Measurements from ENCODE around the gene UBE2E1. TPM values are rescaled to one million over a fixed set of nuclear protein-coding genes. Genes with fewer than 3 reads are reported as not detected.
"Not testable (repeated sequence)": the region's sequence is repeated elsewhere in the genome, so short reads cannot be mapped to it uniquely, and the experiment has no call there.

Gene UBE2E1
- polyA plus RNA-seq, 6 donors from 2014 or later, result 8.7 to 33.7 (median 18.1) TPM

- no peak overlapping the region for H3K4me3 Mint-ChIP-seq
- peak; percentile 39 for DNase-seq
Observed at GRCh38 chr3:23888617-23889228, 83.0 kb downstream of the UBE2E1 start.

GRCh38 chr3:23889386-23889785 is 83.6 kb downstream of the UBE2E1 start:
- ATAC-seq (ENCODE audit: low read depth in 2 of 2), result no peak
- no peaks in the 10 kb centered on the region for H3K27me3 Mint-ChIP-seq
- H3K4me1 Mint-ChIP-seq, result peaks cover under 1 to 3% (median 3%) of the 10 kb centered on the region in 3 donors
- peak overlapping the region in 1 of 8 donors; percentile 28 for H3K4me3 Mint-ChIP-seq
- no peaks in the 10 kb centered on the region for H3K9me3 Mint-ChIP-seq
- H3K27ac Mint-ChIP-seq, result peak overlapping the region in 1 of 6 donors; percentile 70
- no peak for DNase-seq
- H3K36me3 Mint-ChIP-seq, result no peaks in the 10 kb centered on the region

More at GRCh38 chr3:23888617-23889228, 83.0 kb downstream of the UBE2E1 start:
- no peaks in the 10 kb centered on the region for H3K27me3 Mint-ChIP-seq
- H3K9me3 Mint-ChIP-seq, result no peaks in the 10 kb centered on the region
- peak overlapping the region in 1 of 6 donors; percentile 15 for H3K27ac Mint-ChIP-seq
- H3K4me1 Mint-ChIP-seq, result peaks cover 0 to 3% (median 0%) of the 10 kb centered on the region in 3 donors
- no peaks in the 10 kb centered on the region for H3K36me3 Mint-ChIP-seq
- ATAC-seq (ENCODE audit: low read depth in 2 of 2), result peak; percentile 21 to 45

GRCh38 chr3:23889950-23890349 is 84.2 kb downstream of the UBE2E1 start:
- DNase-seq (no peak), ATAC-seq (ENCODE audit: low read depth in 2 of 2) (no peak)
- Mint-ChIP-seq H3K4me1 (peaks cover 3 to 8% (median 6%) of the 10 kb centered on the region in 3 donors), H3K27me3 (no peaks in the 10 kb centered on the region), H3K4me3 (no peak overlapping the region), H3K36me3 (no peaks in the 10 kb centered on the region), H3K9me3 (no peaks in the 10 kb centered on the region), H3K27ac (peak overlapping the region in 1 of 6 donors; percentile 35)

- DNase-seq (no peak), ATAC-seq (ENCODE audit: low read depth in 2 of 2) (no peak)
- peak overlapping the region in 4 of 6 donors; percentile 1 to 71 (median 34) for H3K27ac Mint-ChIP-seq
- no peak overlapping the region for H3K4me3 Mint-ChIP-seq
- H3K27me3 Mint-ChIP-seq, result no peaks in the 10 kb centered on the region
- H3K36me3 Mint-ChIP-seq, result peaks cover 14 to 22% of the 10 kb centered on the region in 2 donors
- H3K9me3 Mint-ChIP-seq, result no peaks in the 10 kb centered on the region
- H3K4me1 Mint-ChIP-seq, result peaks cover 0 to 13% (median 6%) of the 10 kb centered on the region in 3 donors
Observed at GRCh38 chr3:23894254-23895061, 88.7 kb downstream of the UBE2E1 start.

- no peak for ATAC-seq (ENCODE audit: low read depth in 2 of 2)
- H3K36me3 Mint-ChIP-seq, result peaks cover 16 to 25% of the 10 kb centered on the region in 2 donors
- no peaks in the 10 kb centered on the region for H3K27me3 Mint-ChIP-seq
- H3K4me1 Mint-ChIP-seq, result peaks cover 0 to 13% (median 6%) of the 10 kb centered on the region in 3 donors
- no peak for DNase-seq
- no peaks in the 10 kb centered on the region for H3K9me3 Mint-ChIP-seq
- no peak overlapping the region for H3K4me3 Mint-ChIP-seq
- H3K27ac Mint-ChIP-seq, result peak overlapping the region in 3 of 6 donors; percentile 1 to 42 (median 18)
Observed at GRCh38 chr3:23895181-23895580, 89.4 kb downstream of the UBE2E1 start.

GRCh38 chr3:23900744-23901143 is 95.0 kb downstream of the UBE2E1 start:
- DNase-seq (no peak), ATAC-seq (ENCODE audit: low read depth in 2 of 2) (no peak)
- Mint-ChIP-seq H3K4me3 (no peak overlapping the region), H3K4me1 (peaks cover 2 to 6% (median 3%) of the 10 kb centered on the region in 3 donors), H3K27ac (no peak overlapping the region), H3K36me3 (peaks cover 24 to 26% of the 10 kb centered on the region in 2 donors), H3K9me3 (peaks cover 0 to 5% (median 0%) of the 10 kb centered on the region in 7 donors), H3K27me3 (no peaks in the 10 kb centered on the region)

- H3K27me3 Mint-ChIP-seq, result no peaks in the 10 kb centered on the region
- ATAC-seq (ENCODE audit: low read depth in 2 of 2) (no peak), DNase-seq (no peak)
- peaks cover 10 to 13% of the 10 kb centered on the region in 2 donors for H3K36me3 Mint-ChIP-seq
- H3K4me3 Mint-ChIP-seq, result no peak overlapping the region
- H3K27ac Mint-ChIP-seq, result peak overlapping the region in 1 of 6 donors; percentile 77
- peaks cover 0 to 5% (median 0%) of the 10 kb centered on the region in 7 donors for H3K9me3 Mint-ChIP-seq
- H3K4me1 Mint-ChIP-seq, result peaks cover 0 to 3% (median 2%) of the 10 kb centered on the region in 3 donors
Observed at GRCh38 chr3:23904545-23904944, 98.8 kb downstream of the UBE2E1 start.

GRCh38 chr3:23909341-23909740 is 103.6 kb downstream of the UBE2E1 start:
- peaks cover 0 to 8% (median 5%) of the 10 kb centered on the region in 3 donors for H3K4me1 Mint-ChIP-seq
- H3K36me3 Mint-ChIP-seq, result peaks cover 5 to 7% of the 10 kb centered on the region in 2 donors
- ATAC-seq (ENCODE audit: low read depth in 2 of 2), result no peak
- H3K27ac Mint-ChIP-seq, result no peak overlapping the region
- no peak overlapping the region for H3K4me3 Mint-ChIP-seq
- H3K27me3 Mint-ChIP-seq, result no peaks in the 10 kb centered on the region
- H3K9me3 Mint-ChIP-seq, result peaks cover 0 to 2% (median 0%) of the 10 kb centered on the region in 7 donors
- no peak for DNase-seq

- DNase-seq (no peak), ATAC-seq (ENCODE audit: low read depth in 2 of 2) (no peak)
- Mint-ChIP-seq H3K4me1 (peaks cover 8 to 19% (median 11%) of the 10 kb centered on the region in 3 donors), H3K36me3 (peaks cover 4 to 7% of the 10 kb centered on the region in 2 donors), H3K27me3 (no peaks in the 10 kb centered on the region), H3K4me3 (no peak overlapping the region), H3K27ac (no peak overlapping the region), H3K9me3 (no peaks in the 10 kb centered on the region)
Observed at GRCh38 chr3:23911397-23911796, 105.6 kb downstream of the UBE2E1 start.

GRCh38 chr3:23912335-23912734 is 106.6 kb downstream of the UBE2E1 start:
- not testable (repeated sequence) for H3K36me3 Mint-ChIP-seq; ATAC-seq (ENCODE audit: low read depth in 2 of 2); DNase-seq; H3K9me3 Mint-ChIP-seq; H3K4me3 Mint-ChIP-seq; H3K27me3 Mint-ChIP-seq
- Mint-ChIP-seq H3K4me1 (peaks cover 8 to 26% (median 16%) of the 10 kb centered on the region in 3 donors), H3K27ac (peak overlapping the region in 1 of 6 donors; percentile 85)

GRCh38 chr3:23913182-23913581 is 107.4 kb downstream of the UBE2E1 start:
- Mint-ChIP-seq H3K27ac (no peak overlapping the region), H3K9me3 (no peaks in the 10 kb centered on the region), H3K27me3 (no peaks in the 10 kb centered on the region), H3K36me3 (peaks cover 7 to 11% of the 10 kb centered on the region in 2 donors), H3K4me1 (peaks cover 15 to 34% (median 24%) of the 10 kb centered on the region in 3 donors), H3K4me3 (no peak overlapping the region)
- ATAC-seq (ENCODE audit: low read depth in 2 of 2) (no peak), DNase-seq (no peak)

GRCh38 chr3:23913873-23914743 is 108.4 kb downstream of the UBE2E1 start:
- Mint-ChIP-seq H3K27ac (peak overlapping the region in 1 of 6 donors; percentile 6), H3K36me3 (peaks cover 7 to 17% of the 10 kb centered on the region in 2 donors), H3K4me3 (peak overlapping the region in 1 of 8 donors; percentile 99), H3K9me3 (no peaks in the 10 kb centered on the region), H3K27me3 (no peaks in the 10 kb centered on the region), H3K4me1 (peaks cover 25 to 43% (median 34%) of the 10 kb centered on the region in 3 donors)
- DNase-seq (no peak), ATAC-seq (ENCODE audit: low read depth in 2 of 2) (no peak)

Measured in naive B cell (primary cell).